GM19455 (cell line): ENCODE results near the gene CLK1.
"Not testable (repeated sequence)": the region's sequence is repeated elsewhere in the genome, so short reads cannot be mapped to it uniquely, and the experiment has no call there.

ENCODE experiments used
- ATAC-seq: cut with Tn5 transposase; IDR thresholded peaks from one replicate; pipeline ENCODE4 v1.9.1; 2021; ENCODE audit not compliant: unreplicated experiment

CLK1 gene

DNA sequence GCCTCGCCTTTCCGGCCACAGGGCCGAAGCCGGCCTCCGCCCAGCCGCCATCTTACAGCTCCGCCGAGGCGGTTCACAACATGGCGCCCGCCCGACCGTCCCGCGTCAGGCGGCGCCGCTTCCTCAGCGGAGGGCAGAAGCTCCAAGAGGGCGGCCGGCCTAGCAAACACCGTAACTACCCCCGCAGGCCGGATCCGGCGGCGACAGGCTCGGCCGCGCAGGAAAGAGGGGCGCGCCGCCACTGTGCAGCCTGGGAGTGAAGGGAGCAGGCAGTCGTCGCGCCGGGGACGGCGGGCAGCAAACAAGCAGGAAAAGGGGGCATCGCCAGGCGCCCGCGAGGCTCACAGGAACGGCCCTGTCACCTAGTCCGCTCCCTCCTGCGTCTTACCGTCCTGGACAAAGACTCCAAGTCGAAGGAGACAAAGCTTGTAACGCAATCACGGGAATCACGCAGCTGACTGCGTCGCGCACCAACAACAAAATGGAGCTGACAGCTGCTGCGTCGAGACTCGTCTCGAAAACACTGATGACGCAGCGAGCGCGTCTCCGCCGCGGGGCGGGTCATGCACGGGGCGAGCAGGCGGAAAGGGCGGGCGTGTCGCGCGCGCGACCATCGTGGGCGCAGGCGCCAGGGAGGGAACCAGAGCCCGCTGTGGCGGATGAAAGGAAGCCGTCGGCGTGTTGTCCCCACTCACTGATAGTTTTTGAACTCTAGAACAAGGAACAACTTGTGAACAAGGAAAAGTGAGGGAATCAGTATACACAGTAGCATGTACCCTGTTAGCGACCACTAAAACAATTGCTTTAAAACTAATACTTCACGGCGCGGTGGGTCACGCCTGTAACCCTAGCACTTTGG is at the start of gene CLK1:
Gene CLK1 (minus strand): TSS at position 483 of the 859 bp plus-strand sequence. CDS start 2,796 bp downstream, outside the sequence.
- ATAC-seq = peak; percentile 85

- ATAC-seq = no peak
Observed at GRCh38 chr2:200913654-200914053, 49.2 kb upstream of the CLK1 start.

DNA sequence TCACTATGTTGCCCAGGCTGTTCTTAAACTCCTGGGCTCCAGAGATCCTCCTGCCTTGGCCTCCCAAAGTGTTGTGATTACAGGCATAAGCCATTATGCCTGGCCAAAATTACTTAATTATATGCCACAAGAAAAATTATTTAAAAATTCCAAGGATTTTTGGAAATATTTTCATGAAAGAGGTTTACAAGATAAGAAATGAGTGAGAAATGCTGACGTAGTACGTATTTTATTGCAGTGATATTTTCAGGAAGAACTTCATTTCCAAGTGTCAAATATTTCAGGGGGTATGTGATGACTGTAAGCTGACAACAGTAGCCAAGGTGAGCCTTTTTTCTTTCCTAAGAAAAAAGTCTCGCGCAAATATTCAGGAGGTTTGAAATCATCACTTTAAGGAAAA is 45.5 kb upstream of the CLK1 start:
- no peak for ATAC-seq

- ATAC-seq = no peak
Observed at GRCh38 chr2:200905618-200906296, 41.3 kb upstream of the CLK1 start.

GRCh38 chr2:200901459-200902072 is 37.1 kb upstream of the CLK1 start:
- peak; percentile 99 for ATAC-seq

GRCh38 chr2:200899482-200899881 is 35.0 kb upstream of the CLK1 start:
- ATAC-seq = no peak

DNA sequence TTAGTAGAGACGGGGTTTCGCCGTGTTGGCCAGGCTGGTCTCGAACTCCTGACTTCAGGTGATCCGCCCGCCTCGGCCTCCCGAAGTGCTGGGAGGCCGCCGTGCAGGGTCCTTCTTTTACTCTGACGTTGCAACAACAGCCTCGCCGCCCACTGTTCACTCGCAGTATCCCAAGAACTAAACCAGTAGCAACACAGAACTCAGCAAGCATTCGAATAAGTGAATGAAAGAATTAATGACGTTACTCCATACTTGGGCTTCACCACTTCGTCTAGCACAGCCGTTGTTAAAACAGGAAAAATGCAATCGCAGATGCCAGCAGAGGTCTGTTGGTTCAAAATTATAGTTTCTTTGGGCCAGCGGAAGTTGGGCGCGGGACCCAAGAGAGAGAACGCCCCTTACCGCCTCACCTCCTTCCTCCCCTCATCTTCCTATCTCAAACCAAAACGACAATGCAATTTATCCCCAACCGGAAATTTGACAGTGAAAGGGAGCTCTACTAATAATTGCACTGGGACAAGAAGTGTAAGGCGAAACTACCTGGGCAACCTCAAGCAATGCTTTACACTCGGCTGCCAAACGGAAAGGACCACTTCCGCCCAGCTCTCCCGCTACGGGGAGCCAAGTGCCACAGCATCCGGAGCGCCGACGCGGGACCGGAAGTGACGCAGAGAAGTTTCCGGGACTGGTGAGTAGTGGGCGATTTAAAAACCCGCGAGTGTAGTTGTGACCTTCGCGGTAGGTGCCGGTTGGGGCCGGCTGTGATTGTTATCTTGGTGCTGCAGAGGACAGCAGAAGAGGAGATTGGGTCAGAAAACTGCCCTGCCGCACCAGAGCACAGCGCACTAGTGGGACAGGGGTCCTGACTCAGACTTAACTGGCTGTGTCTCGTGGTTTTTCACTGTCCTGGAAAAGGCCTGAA is 24.5 kb upstream of the CLK1 start, which contains the start of the genes NIF3L1 and PPIL3:
Gene NIF3L1 (plus strand): TSS at position 668 of the 922 bp plus-strand sequence. CDS start 2,573 bp downstream, outside the sequence.
Gene PPIL3 (minus strand): TSS at position 374 of the 922 bp plus-strand sequence. CDS start 1,462 bp downstream, outside the sequence.
- peak; percentile 88 for ATAC-seq

DNA sequence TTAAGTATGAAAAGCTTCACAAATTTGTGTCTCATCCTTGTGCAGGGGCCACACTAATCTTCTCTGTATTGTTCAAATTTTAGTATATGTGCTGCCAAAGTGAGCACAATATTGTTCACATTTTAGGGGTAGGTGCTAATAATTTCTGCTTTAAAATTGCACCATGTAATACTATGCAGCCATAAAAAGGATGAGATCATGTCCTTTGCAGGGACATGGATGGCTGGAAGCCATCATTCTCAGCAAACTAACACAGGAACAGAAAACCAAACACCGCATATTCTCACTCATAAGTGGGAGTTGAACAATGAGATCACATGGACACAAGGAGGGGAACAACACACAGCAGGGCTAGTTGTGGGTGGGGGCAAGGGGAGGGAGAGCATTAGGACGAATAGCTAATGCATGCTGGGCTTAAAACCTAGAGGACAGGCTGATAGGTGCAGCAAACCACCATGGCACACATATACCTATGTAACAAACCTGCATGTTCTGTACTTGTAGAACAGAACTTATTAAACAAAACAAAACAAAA is 17.3 kb upstream of the CLK1 start:
- not testable (repeated sequence) for ATAC-seq

- ATAC-seq = no peak
Observed at GRCh38 chr2:200878289-200878880, 13.9 kb upstream of the CLK1 start.

GRCh38 chr2:200877443-200877842 is 13.0 kb upstream of the CLK1 start:
- no peak for ATAC-seq

GRCh38 chr2:200873560-200873959 is 9.1 kb upstream of the CLK1 start:
- no peak for ATAC-seq

GRCh38 chr2:200871151-200871550 is 6.7 kb upstream of the CLK1 start:
- ATAC-seq = no peak

- no peak for ATAC-seq
Observed at GRCh38 chr2:200869014-200869413, 4.6 kb upstream of the CLK1 start.

DNA sequence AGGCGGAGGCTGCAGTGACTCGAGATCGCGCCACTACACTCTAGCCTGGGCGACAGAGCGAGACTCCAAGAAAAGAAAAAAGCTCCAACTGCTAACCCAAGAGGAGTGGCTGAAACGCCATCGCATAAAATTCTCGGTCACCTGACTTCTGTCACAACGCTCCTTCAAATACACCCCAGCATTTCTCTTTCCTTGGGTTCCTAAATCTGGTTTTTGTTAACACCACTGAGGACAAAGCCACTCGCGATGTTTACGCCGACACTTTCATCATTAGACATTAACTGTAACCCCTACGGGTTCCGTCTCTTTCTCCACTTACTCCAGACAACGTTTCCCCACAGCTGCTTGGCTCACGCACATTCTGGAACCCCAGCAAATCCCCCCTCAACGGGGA is 679 bp downstream of the CLK1 start:
- peak; percentile 7 for ATAC-seq

DNA sequence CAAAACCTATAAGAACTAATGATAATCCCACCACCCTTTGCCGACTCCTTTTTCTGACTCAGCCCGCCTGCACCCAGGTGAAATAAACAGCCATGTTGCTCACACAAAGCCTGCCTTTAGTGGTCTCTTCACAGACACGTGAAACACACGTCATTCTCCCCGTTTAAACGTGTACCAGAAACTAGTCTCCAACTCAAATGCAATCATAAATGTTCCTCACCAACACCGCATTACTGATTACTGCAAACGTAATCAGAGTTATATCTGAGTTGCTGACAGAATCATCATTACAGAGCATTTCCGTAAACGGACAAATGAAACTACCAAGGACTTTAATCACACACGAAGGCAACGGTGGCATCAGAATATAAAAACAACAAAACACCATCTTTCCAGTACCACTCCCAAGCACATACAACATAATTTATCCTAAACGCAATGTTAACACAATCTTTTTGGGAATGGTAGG is 1.9 kb downstream of the CLK1 start:
- ATAC-seq = no peak

DNA sequence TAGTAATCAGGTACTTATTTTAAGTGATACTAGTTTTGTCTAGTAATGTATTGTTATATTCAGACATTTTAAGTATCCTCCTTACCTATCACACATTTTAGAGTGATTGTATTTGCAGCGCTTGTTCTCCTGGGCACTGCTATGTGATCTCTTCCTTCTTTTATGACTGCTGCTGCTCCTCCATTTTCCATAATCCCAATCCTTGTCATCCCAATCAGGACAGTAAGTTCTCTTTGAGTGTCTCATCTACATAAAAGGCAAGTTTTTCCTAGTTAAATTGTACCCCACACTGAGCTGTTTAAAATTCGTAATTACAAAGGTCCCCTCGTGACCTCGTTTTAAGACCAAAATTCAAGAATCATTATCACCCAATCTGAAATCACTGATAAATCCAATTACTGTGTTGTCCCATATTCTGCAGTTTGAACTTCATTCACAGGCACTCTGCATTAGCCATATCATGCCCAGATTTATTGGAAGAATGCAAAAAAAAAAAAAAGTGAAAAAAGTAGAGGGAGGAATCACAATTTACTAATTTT is 2.8 kb downstream of the CLK1 start:
- ATAC-seq = no peak

GRCh38 chr2:200860092-200860795 is 4.2 kb downstream of the CLK1 start:
- no peak for ATAC-seq

- no peak for ATAC-seq
Observed at GRCh38 chr2:200856806-200857205, 7.7 kb downstream of the CLK1 start.

GRCh38 chr2:200852605-200853004 is 11.9 kb downstream of the CLK1 start:
- ATAC-seq = no peak
